HG03196 (cell line): ENCODE data around the gene LHFPL4.
"Not testable (repeated sequence)": the region's sequence is repeated elsewhere in the genome, so short reads cannot be mapped to it uniquely, and the experiment has no call there.

Experiments used
- ATAC-seq: cut with Tn5 transposase; IDR thresholded peaks from one replicate; pipeline ENCODE4 v1.9.1; 2021; ENCODE audit not compliant: unreplicated experiment

LHFPL4 gene

GRCh38 chr3:9553021-9553947 is at the start of gene LHFPL4:
Gene LHFPL4, minus strand, starts transcription at chr3:9553822. Its CDS starts 1,143 bp downstream, at chr3:9552679.
- ATAC-seq: no peak

DNA sequence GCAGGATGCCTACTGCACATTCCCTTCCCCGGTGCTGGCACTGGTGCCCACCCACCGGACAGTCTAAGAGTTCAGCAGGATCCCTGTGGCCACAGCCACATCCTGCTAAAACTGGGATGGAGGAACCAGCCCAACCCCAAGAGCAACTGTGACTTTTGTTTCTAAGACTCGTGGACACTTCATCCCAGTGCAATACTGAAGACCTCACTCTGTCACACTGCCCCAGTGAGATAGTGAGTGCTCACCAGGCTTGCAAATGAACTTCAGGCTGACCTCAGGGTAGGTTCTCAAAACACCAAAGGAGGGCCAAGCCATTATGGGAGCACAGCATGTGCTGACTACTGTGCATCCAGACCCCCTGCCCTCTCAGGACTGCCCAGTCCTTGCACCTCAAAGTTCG is 49.0 kb upstream of the LHFPL4 start:
- ATAC-seq: no peak

- ATAC-seq: not testable (repeated sequence)
Measured at GRCh38 chr3:9601006-9601581, 47.5 kb upstream of the LHFPL4 start.

GRCh38 chr3:9600597-9600996 is 47.0 kb upstream of the LHFPL4 start:
- ATAC-seq: no peak

- no peak for ATAC-seq
Measured at GRCh38 chr3:9598783-9599387, 45.3 kb upstream of the LHFPL4 start.

DNA sequence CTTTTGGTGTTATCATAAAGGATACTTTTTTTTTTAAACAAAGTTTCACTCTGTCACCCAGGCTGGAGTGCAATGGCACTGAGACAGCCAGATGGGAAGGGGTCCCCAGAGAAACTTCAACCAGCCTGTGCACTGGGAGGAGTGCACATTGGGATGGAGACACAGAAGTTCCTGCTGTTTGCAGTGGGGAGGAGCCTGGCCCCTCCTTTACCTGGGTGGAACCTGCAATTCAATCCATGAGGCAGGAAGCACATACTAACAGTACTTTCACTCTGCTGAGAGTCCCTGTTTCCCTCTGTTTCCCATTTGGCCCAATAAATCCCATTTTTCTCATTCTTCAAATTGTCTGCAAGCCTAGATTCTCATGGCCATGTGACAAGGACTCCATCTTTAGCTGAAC is 42.3 kb upstream of the LHFPL4 start:
- ATAC-seq: no peak

DNA sequence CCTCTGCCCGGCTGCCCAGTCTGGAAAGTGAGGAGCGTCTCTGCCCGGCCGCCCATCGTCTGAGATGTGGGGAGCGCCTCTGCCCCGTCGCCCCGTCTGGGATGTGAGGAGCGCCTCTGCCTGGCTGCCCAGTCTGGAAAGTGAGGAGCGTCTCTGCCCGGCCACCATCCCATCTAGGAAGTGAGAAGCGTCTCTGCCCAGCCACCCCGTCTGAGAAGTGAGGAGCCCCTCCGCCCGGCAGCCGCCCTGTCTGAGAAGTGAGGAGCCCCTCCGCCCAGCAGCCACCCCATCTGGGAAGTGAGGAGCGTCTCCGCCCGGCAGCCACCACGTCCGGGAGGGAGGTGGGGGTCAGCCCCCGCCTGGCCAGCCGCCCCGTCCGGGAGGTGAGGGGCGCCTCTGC is 38.2 kb upstream of the LHFPL4 start:
- not testable (repeated sequence) for ATAC-seq

- ATAC-seq: no peak
Measured at GRCh38 chr3:9590282-9590791, 36.7 kb upstream of the LHFPL4 start.

DNA sequence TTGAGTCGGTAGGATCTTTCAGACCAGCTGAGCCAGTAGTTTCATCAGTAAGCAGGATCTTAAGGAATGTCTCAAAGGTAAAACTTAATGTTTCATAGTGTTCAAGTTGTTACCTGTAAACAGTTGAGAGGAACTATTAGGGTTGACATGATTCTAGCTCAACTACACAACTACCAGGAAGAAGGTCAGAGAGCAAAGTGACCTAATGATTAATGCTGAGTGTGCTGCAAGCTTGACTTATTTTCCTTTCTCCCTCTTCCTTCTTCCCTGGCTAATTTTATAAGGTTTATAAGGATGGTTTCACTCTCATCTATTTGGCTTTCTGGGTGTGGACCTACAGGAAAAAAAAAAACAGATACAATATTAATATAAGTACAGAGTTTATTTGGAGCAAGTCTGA is 30.2 kb upstream of the LHFPL4 start:
- ATAC-seq: no peak

- no peak for ATAC-seq
Measured at GRCh38 chr3:9583371-9583770, 29.7 kb upstream of the LHFPL4 start.

DNA sequence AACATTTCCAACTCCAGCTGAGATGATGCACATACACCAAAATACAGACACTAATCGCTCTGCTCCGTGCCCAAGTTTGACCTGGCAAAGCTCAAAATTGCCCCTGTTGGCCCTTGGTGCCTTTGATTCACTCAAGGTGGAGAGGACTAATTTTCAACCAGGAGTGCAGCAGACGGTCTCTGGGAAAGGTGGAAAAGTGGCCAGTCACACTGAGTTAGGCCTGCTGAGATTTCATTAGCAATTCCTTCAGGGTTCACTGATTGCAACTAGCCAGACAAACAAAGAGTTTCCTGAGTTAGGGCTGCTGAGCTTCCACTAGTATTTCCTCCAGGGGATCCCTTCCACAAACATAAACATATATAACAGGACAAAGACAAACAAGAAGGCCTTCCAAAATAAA is 28.7 kb upstream of the LHFPL4 start:
- no peak for ATAC-seq

DNA sequence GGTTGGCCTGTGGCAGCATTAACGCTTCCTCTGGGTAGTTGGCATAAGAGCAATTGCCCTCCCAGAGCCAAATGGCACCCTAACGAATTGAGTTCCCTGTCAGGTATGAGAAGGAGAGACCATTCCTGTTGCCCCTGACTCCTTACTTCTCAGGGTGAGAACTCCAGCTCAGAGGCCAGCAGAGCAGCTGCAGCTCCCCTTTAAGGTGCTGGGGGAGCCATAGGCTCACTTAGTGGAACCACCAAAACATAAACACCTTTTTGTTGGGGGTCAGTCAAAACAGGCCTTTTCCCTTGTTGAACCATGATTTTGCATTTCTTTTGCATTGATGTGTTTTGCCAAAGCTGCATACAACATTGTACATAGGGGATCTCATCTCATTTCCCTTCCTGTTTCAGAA is 28.1 kb upstream of the LHFPL4 start:
- no peak for ATAC-seq

DNA sequence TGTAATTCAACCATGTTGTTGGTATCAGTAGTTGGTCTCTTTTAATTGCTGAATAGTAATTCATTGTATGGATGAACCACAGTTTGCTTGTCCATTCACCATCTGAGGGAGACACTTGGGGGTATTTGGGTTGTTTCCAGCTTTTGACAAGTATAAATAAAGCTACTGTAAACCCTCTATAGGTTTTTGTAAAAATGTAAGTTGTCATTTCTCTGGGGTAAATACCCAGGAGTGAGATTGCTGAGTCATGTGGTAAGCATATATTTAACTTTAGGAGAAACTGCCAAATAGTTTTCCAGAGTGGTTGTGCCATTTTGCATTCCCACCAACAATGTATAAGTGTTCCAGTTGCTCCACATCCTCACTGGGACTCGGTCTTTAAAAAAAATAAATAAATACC is 15.4 kb upstream of the LHFPL4 start:
- ATAC-seq: no peak

DNA sequence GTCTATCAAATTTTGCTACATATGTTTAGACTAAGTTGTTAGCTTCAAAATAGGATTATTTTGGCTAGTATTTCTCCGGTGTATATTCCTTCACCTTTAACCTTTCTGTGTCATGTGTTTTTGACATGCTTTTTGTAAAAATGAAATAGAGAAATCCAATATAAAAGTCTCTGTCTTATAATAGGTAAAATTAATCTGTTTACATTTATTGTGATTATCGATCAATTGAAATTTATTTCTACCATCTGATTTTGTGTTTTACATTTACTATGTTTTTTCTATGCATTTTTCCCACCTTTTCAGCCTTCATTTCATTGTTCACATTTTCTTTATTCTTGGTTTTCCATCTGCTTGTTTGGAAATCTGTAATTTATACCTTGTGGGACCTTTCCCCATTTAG is 11.7 kb upstream of the LHFPL4 start:
- no peak for ATAC-seq

DNA sequence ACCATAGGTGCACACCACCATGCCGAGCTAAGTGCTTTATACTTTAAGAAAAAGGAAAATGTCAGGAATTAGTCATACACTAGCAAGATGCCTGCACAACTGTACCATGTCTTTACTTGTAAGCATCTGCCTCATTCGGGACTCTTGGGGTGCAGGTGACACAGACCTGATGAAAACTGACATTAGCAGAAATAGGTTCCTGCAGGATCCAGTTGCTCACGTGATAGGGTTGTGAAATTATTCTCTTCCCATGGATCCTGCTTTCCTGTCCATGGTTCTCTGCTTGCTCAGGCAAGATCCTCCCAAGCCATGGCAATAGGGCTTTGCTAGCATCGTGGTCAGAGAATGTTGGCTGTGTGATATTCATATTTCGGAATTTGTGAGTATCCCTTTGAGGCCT is 10.2 kb upstream of the LHFPL4 start:
- ATAC-seq: no peak

GRCh38 chr3:9560056-9560455 is 6.4 kb upstream of the LHFPL4 start:
- ATAC-seq: not testable (repeated sequence)

- ATAC-seq: no peak
Measured at GRCh38 chr3:9553948-9554513, 409 bp upstream of the LHFPL4 start.

DNA sequence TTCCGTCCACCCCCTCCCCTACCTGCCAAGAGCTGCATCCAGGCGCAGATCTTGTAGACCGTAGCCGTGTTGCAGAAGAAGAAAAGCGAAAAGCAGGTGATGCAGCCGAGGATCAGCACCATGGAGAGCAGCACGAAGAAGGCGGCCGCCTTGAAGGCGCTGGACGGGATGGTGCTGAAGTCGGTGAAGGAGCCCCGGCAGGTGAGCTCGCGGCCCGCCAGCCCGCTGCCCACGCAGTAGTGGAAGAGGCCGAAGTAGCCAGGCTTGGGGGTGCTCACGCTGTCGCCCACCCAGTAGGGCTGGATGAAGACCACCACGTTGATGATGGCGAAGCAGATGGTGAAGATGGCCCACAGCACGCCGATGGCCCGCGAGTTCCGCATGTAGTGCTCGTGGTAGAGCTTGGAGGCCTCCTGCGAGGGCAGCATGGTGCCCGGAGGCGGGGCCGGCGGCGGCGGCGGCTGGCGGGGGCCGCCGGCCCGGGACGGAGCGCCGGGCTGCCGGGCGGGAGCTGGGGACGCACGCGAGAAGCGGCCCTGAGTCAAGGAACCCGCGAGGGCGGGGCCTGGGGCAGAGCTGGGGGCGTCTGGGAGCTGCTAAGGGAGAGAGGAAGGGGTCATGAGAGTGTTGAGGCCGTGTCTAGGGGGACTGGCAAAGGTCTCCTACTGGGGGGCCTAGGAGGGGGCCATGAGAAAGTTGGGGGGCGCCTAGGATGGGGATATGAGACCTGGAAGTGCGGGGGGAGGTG is 1.2 kb downstream of the LHFPL4 start:
- no peak for ATAC-seq

- ATAC-seq: no peak
Measured at GRCh38 chr3:9550999-9551398, 2.6 kb downstream of the LHFPL4 start.

- ATAC-seq: no peak
Measured at GRCh38 chr3:9549600-9549999, 4.0 kb downstream of the LHFPL4 start.

- ATAC-seq: no peak
Measured at GRCh38 chr3:9548991-9549390, 4.6 kb downstream of the LHFPL4 start.
